Esophagus muscularis mucosa (tissue), 4 donors: ENCODE results near the gene ADRB2.

Source experiments
- EP300 ChIP-seq: sonication (generic); formaldehyde crosslinking; IDR thresholded peaks from one replicate; pipeline ENCODE4 v1.6.1; 2017; ENCODE audit warnings: antibody characterized with exemption
- POLR2A ChIP-seq: fragments of 450-650 bp; IDR thresholded peaks from one replicate; pipeline ENCODE4 v1.6.1; 2017; ENCODE audit warnings: antibody characterized with exemption, moderate library complexity, mild to moderate bottlenecking, low read depth
- TF ChIP-seq, protein P1 (sequence below), 3 experiments: fragments of 200-600 bp in 2 of 3; fragments of 450-650 bp in 1 of 3; sonication (generic) in 2 of 3; IDR thresholded peaks; one replicate each; pipeline ENCODE4 v1.5.1; 2017 to 2019; ENCODE audit warnings: antibody characterized with exemption in 3 of 3, mild to moderate bottlenecking in 2 of 3, moderate library complexity in 1 of 3

DNA sequence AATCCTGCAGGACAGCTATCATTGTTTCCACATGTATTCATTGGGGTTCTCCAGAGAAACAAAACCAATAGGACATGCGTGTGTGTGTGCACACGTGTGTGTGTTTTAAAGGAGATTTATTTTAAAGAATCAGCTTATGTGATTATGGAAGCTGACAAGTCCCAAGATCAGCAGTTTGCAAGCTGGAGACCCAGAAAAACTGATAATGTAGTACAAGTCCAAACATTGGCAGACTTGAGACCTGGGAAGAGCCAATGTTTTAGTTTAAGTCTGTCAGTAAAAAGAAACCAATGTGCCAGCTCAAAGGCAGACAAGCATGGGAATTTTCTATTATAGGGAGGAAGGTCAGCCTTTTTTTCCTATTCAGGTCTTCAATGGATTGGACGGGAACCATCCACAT is 35.3 kb downstream of the ADRB2 start:
- TF ChIP-seq, protein P1, sequence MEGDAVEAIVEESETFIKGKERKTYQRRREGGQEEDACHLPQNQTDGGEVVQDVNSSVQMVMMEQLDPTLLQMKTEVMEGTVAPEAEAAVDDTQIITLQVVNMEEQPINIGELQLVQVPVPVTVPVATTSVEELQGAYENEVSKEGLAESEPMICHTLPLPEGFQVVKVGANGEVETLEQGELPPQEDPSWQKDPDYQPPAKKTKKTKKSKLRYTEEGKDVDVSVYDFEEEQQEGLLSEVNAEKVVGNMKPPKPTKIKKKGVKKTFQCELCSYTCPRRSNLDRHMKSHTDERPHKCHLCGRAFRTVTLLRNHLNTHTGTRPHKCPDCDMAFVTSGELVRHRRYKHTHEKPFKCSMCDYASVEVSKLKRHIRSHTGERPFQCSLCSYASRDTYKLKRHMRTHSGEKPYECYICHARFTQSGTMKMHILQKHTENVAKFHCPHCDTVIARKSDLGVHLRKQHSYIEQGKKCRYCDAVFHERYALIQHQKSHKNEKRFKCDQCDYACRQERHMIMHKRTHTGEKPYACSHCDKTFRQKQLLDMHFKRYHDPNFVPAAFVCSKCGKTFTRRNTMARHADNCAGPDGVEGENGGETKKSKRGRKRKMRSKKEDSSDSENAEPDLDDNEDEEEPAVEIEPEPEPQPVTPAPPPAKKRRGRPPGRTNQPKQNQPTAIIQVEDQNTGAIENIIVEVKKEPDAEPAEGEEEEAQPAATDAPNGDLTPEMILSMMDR (IDR thresholded peaks at IDR 0.05): no peak
- no peak for TF ChIP-seq POLR2A
- TF ChIP-seq EP300: no peak
